Thyroid gland (tissue), 4 donors: ENCODE data around the gene PIWIL1.

ENCODE experiments used
- POLR2A ChIP-seq, 2 donors: fragments of 450-650 bp; IDR thresholded peaks; one replicate each; pipeline ENCODE4 v1.6.1; 2017; ENCODE audit warnings: antibody characterized with exemption in 2 of 2, mild to moderate bottlenecking in 2 of 2, moderate library complexity in 1 of 2
- TF ChIP-seq, protein P1 (sequence below), 6 experiments: fragments of 200-600 bp in 3 of 6; fragments of 450-650 bp in 3 of 6; sonication (generic) in 3 of 6; IDR thresholded peaks; one replicate each; pipeline ENCODE4 v1.5.1; 2016 to 2019; ENCODE audit warnings: antibody characterized with exemption in 6 of 6, mild to moderate bottlenecking in 2 of 6, inconsistent platforms in 1 of 6, moderate library complexity in 1 of 6

DNA sequence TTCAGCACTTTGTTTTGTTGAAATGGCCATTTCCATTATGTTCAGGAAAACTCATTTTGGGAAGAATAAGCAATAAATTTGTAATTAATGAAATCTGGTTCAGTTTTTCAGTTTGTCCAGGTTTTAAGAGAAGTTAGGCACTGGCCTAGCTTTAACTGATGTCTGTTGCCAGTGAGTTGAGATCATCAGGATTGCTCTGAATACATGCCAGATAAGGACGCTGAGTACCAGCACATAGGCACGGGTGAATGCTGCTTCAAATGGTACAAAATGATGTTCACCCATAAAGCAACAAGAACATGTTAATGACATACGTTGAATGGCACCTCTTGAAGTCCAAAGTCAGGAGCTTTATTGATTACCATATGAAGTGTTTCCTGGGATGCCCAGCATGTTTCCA is 46.5 kb downstream of the PIWIL1 start:
- TF ChIP-seq, protein P1, sequence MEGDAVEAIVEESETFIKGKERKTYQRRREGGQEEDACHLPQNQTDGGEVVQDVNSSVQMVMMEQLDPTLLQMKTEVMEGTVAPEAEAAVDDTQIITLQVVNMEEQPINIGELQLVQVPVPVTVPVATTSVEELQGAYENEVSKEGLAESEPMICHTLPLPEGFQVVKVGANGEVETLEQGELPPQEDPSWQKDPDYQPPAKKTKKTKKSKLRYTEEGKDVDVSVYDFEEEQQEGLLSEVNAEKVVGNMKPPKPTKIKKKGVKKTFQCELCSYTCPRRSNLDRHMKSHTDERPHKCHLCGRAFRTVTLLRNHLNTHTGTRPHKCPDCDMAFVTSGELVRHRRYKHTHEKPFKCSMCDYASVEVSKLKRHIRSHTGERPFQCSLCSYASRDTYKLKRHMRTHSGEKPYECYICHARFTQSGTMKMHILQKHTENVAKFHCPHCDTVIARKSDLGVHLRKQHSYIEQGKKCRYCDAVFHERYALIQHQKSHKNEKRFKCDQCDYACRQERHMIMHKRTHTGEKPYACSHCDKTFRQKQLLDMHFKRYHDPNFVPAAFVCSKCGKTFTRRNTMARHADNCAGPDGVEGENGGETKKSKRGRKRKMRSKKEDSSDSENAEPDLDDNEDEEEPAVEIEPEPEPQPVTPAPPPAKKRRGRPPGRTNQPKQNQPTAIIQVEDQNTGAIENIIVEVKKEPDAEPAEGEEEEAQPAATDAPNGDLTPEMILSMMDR (IDR thresholded peaks at IDR 0.05), result no peak
- no peak for TF ChIP-seq POLR2A (IDR thresholded peaks at IDR 0.05)
